Fibroblast of skin of left biceps (primary cell): ENCODE measurements around the gene IDH1.
"Not testable (repeated sequence)": the region's sequence is repeated elsewhere in the genome, so short reads cannot be mapped to it uniquely, and the experiment has no call there.

Source experiments
- DNase-seq, 2 experiments: peaks; one replicate each; pipeline ENCODE4 v3.0.0-alpha.2; 2013; ENCODE audit warnings: low read depth in 2 of 2

IDH1 gene

GRCh38 chr2:208221873-208222272 is 33.0 kb downstream of the IDH1 start:
- not testable (repeated sequence) for DNase-seq

GRCh38 chr2:208210688-208211451 is 44.0 kb downstream of the IDH1 start:
- DNase-seq: no peak

- DNase-seq: no peak
Measured at GRCh38 chr2:208208335-208209085, 46.4 kb downstream of the IDH1 start.

GRCh38 chr2:208207769-208208168 is 47.1 kb downstream of the IDH1 start:
- DNase-seq: no peak

- DNase-seq: no peak
Measured at GRCh38 chr2:208204166-208204565, 50.7 kb downstream of the IDH1 start.

GRCh38 chr2:208195531-208195930 is 59.3 kb downstream of the IDH1 start:
- DNase-seq: no peak

- DNase-seq: no peak
Measured at GRCh38 chr2:208192611-208193236, 62.1 kb downstream of the IDH1 start.

GRCh38 chr2:208189810-208190503 is 64.9 kb downstream of the IDH1 start, which contains the start of gene C2orf80:
C2orf80 (minus strand) TSS chr2:208190030; CDS start chr2:208186986, 3,044 bp downstream.
- no peak for DNase-seq

- DNase-seq: no peak
Measured at GRCh38 chr2:208189069-208189809, 65.6 kb downstream of the IDH1 start.

GRCh38 chr2:208186893-208187292 is 68.0 kb downstream of the IDH1 start:
- no peak for DNase-seq

- no peak for DNase-seq
Measured at GRCh38 chr2:208186465-208186864, 68.4 kb downstream of the IDH1 start.
